BLaER1 treated with 17β-estradiol and CSF1 and Interleukin-3, amounts not matched to agents 10 nM and 100 nM (cell line): Measurements from ENCODE around the gene ARL5C.

Experiments
- H3K27ac ChIP-seq, 11 experiments: shearing (Covaris generic); formaldehyde crosslinking; 2 replicates each; pipeline ENCODE4 v1.8.1; 2022
- H3K27me3 ChIP-seq, 11 experiments: shearing (Covaris generic); formaldehyde crosslinking; 2 replicates each; pipeline ENCODE4 v1.8.1; 2022
- H3K36me3 ChIP-seq, 11 experiments: shearing (Covaris generic); formaldehyde crosslinking; 2 replicates each; pipeline ENCODE4 v1.8.1; 2022
- H3K4me1 ChIP-seq, 10 experiments: shearing (Covaris generic); formaldehyde crosslinking; 2 replicates each; pipeline ENCODE4 v1.8.1; 2022
- H3K4me2 ChIP-seq, 11 experiments: shearing (Covaris generic); formaldehyde crosslinking; 2 replicates each; pipeline ENCODE4 v1.8.1; 2022
- H3K4me3 ChIP-seq, 10 experiments: shearing (Covaris generic); formaldehyde crosslinking; 2 replicates each; pipeline ENCODE4 v1.8.1; 2022
- H3K9ac ChIP-seq, 11 experiments: shearing (Covaris generic); formaldehyde crosslinking; 2 replicates each; pipeline ENCODE4 v1.8.1; 2022
- H3K9me3 ChIP-seq, 11 experiments: shearing (Covaris generic); formaldehyde crosslinking; replicated peaks in 1 of 11; 2 replicates each; pipeline ENCODE4 v1.8.1; 2022
- H4K20me1 ChIP-seq, 11 experiments: shearing (Covaris generic); formaldehyde crosslinking; 2 replicates each; pipeline ENCODE4 v1.8.1; 2022
- Cebpa-rat ChIP-seq, 11 experiments: shearing (Covaris generic); IDR thresholded peaks; 2 replicates each; pipeline ENCODE4 v1.8.1; 2022

The ARL5C gene

GRCh38 chr17:39110435-39111136 lies 55.4 kb downstream of the ARL5C start:
- H3K27ac ChIP-seq = no peak overlapping the region
- H3K9ac ChIP-seq = no peak overlapping the region
- TF ChIP-seq Cebpa-rat (IDR thresholded peaks at IDR 0.05) = no peak
- no peaks in the 10 kb centered on the region for H3K9me3 ChIP-seq
- H3K4me2 ChIP-seq = no peak overlapping the region
- H3K27me3 ChIP-seq = peaks cover 0 to 11% (median 0%) of the 10 kb centered on the region in 11 experiments; a peak in 4 of 22 replicates
- no peak overlapping the region for H3K4me3 ChIP-seq
- H3K36me3 ChIP-seq = no peaks in the 10 kb centered on the region
- H4K20me1 ChIP-seq = peaks cover 0 to 20% (median 0%) of the 10 kb centered on the region in 11 experiments; a peak in 2 of 22 replicates
- peaks cover 7 to 21% (median 13%) of the 10 kb centered on the region in 10 experiments; a peak in 17 of 20 replicates for H3K4me1 ChIP-seq

- Histone ChIP-seq H3K27ac (no peak overlapping the region), H3K27me3 (peaks cover 0 to 21% (median 0%) of the 10 kb centered on the region in 11 experiments; a peak in 6 of 22 replicates), H4K20me1 (peaks cover 0 to 20% (median 0%) of the 10 kb centered on the region in 11 experiments; a peak in 2 of 22 replicates), H3K4me1 (peaks cover 0 to 37% (median 26%) of the 10 kb centered on the region in 10 experiments; a peak in 16 of 20 replicates), H3K9ac (no peak overlapping the region), H3K4me3 (no peak overlapping the region), H3K9me3 (no peaks in the 10 kb centered on the region), H3K36me3 (no peaks in the 10 kb centered on the region), H3K4me2 (no peak overlapping the region)
- no peak for TF ChIP-seq Cebpa-rat (IDR thresholded peaks at IDR 0.05)
Measured at GRCh38 chr17:39108461-39109375, 57.2 kb downstream of the ARL5C start.

- Histone ChIP-seq H3K27ac (no peak overlapping the region), H3K36me3 (no peaks in the 10 kb centered on the region), H3K9ac (no peak overlapping the region), H4K20me1 (peaks cover 0 to 20% (median 0%) of the 10 kb centered on the region in 11 experiments; a peak in 2 of 22 replicates), H3K4me1 (peaks cover 0 to 41% (median 28%) of the 10 kb centered on the region in 10 experiments; a peak in 16 of 20 replicates), H3K27me3 (peaks cover 0 to 21% (median 0%) of the 10 kb centered on the region in 11 experiments; a peak in 6 of 22 replicates), H3K4me3 (no peak overlapping the region), H3K9me3 (no peaks in the 10 kb centered on the region), H3K4me2 (no peak overlapping the region)
- TF ChIP-seq Cebpa-rat (IDR thresholded peaks at IDR 0.05) = no peak
Measured at GRCh38 chr17:39107973-39108372, 58.0 kb downstream of the ARL5C start.

- Histone ChIP-seq H3K4me2 (peak overlapping the region in 8 of 11 experiments; percentile 21 to 56 (median 32); a peak in 14 of 22 replicates), H3K27me3 (peaks cover 0 to 21% (median 0%) of the 10 kb centered on the region in 11 experiments; a peak in 6 of 22 replicates), H3K9ac (peak overlapping the region in 1 of 11 experiments; percentile 28; a peak in 1 of 22 replicates), H3K9me3 (no peaks in the 10 kb centered on the region), H3K36me3 (no peaks in the 10 kb centered on the region), H3K4me1 (peaks cover 0 to 49% (median 31%) of the 10 kb centered on the region in 10 experiments; a peak in 16 of 20 replicates), H4K20me1 (peaks cover 0 to 23% (median 0%) of the 10 kb centered on the region in 11 experiments; a peak in 2 of 22 replicates), H3K27ac (no peak overlapping the region), H3K4me3 (no peak overlapping the region)
- no peak for TF ChIP-seq Cebpa-rat (IDR thresholded peaks at IDR 0.05)
Measured at GRCh38 chr17:39107155-39107554, 58.8 kb downstream of the ARL5C start.
